ENCODE measurements around the gene VAMP2. TPM values are rescaled to one million over a fixed set of nuclear protein-coding genes. Genes with fewer than 3 reads are reported as not detected.
A peak's percentile ranks its signal among the peaks of the same experiment; 100 is the strongest.

VAMP2 gene
- total and polyA plus RNA-seq, 9 of the 15 experiments (the other 6 are each of a cell fraction or from before 2014, with no cell fraction given): 2.3 to 31.8 (median 6.0) TPM

DNA sequence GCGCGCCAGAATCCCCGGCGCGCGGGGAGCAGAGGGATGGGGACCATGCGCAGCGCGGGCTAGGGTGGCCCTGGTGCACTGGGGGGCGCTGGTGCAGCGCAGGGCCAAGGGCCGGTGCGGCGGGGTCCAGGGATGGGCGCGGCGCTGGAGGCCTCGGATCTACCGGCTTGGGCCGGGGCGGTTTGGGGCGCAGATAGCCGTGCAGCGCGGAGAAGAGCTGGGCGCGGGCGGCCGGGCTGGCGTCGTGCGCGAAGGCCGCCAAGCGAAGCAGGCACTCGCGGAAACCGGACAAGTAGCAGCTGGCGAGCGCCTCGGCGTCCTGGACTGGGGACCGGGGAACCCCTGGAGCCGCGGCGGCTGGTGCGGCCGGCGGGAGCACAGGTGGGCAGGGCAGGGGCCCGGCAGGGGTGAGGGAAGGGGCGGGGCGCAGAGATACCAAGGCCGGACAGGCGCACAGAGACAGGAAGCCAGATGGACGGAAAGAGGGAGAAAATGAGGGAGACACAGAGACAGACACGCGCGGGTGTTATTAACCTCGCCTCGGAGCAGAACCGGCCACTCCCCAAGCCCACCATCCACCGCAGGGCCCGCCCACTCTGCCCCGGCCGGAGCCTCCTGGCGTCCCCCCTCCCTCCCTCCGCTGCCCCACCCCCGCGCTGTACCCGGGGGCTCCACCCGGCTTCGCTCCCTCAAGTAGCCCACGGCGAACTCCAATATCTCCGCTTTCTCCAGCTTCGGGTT is 40.9 kb downstream of the VAMP2 start (continued):
- TF ChIP-seq XRCC5 (IDR thresholded peaks at IDR 0.05; ENCODE audit: low read depth, low read length) (no peak), XRCC3 (IDR thresholded peaks at IDR 0.05) (no peak), NUFIP1 (IDR thresholded peaks at IDR 0.05; ENCODE audit: partially characterized antibody) (no peak), SREBF2 (CRISPR knock-in tag; IDR thresholded peaks at IDR 0.05) (no peak), NCOA1 (IDR thresholded peaks at IDR 0.05; ENCODE audit: low read depth) (no peak), SMARCA5 (IDR thresholded peaks at IDR 0.05) (no peak), FOXJ2 (tag; IDR thresholded peaks at IDR 0.05) (no peak), NCOA4 (IDR thresholded peaks at IDR 0.05; ENCODE audit: partially characterized antibody) (no peak), EHMT2 (IDR thresholded peaks at IDR 0.05) (no peak), DIDO1 (tag; IDR thresholded peaks at IDR 0.05; ENCODE audit: low read depth) (no peak), SIX5 (IDR thresholded peaks at IDR 0.05; ENCODE audit: borderline replicate concordance in 1 of 2, insufficient read depth in 1 of 2, low read depth in 1 of 2, low read length in 2 of 2) (no peak), ZNF766 (CRISPR knock-in tag; conservative IDR thresholded peaks at IDR 0.05) (no peak), WHSC1 (IDR thresholded peaks at IDR 0.05; ENCODE audit: low read length) (no peak)
- TF ChIP-seq, protein P1, sequence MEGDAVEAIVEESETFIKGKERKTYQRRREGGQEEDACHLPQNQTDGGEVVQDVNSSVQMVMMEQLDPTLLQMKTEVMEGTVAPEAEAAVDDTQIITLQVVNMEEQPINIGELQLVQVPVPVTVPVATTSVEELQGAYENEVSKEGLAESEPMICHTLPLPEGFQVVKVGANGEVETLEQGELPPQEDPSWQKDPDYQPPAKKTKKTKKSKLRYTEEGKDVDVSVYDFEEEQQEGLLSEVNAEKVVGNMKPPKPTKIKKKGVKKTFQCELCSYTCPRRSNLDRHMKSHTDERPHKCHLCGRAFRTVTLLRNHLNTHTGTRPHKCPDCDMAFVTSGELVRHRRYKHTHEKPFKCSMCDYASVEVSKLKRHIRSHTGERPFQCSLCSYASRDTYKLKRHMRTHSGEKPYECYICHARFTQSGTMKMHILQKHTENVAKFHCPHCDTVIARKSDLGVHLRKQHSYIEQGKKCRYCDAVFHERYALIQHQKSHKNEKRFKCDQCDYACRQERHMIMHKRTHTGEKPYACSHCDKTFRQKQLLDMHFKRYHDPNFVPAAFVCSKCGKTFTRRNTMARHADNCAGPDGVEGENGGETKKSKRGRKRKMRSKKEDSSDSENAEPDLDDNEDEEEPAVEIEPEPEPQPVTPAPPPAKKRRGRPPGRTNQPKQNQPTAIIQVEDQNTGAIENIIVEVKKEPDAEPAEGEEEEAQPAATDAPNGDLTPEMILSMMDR (IDR thresholded peaks at IDR 0.05 in 2 of 3, conservative IDR thresholded peaks at IDR 0.05 in 1 of 3; ENCODE audit: insufficient read depth in 2 of 3, low read depth in 1 of 3, low read length in 3 of 3): peak; percentile 59 to 89 (median 79); a peak in 5 of 6 replicates
- TF ChIP-seq, protein P2, sequence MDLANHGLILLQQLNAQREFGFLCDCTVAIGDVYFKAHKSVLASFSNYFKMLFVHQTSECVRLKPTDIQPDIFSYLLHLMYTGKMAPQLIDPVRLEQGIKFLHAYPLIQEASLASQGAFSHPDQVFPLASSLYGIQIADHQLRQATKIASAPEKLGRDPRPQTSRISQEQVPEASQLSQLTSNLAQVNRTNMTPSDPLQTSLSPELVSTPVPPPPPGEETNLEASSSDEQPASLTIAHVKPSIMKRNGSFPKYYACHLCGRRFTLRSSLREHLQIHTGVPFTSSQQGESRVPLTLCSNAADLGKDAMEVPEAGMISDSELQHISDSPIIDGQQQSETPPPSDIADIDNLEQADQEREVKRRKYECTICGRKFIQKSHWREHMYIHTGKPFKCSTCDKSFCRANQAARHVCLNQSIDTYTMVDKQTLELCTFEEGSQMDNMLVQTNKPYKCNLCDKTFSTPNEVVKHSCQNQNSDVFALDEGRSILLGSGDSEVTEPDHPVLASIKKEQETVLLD (IDR thresholded peaks at IDR 0.05): no peak
- TF ChIP-seq, protein P3, sequence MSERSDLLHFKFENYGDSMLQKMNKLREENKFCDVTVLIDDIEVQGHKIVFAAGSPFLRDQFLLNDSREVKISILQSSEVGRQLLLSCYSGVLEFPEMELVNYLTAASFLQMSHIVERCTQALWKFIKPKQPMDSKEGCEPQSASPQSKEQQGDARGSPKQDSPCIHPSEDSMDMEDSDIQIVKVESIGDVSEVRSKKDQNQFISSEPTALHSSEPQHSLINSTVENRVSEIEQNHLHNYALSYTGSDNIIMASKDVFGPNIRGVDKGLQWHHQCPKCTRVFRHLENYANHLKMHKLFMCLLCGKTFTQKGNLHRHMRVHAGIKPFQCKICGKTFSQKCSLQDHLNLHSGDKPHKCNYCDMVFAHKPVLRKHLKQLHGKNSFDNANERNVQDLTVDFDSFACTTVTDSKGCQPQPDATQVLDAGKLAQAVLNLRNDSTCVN (CRISPR knock-in tag; IDR thresholded peaks at IDR 0.05): no peak
- TF ChIP-seq, protein P4, sequence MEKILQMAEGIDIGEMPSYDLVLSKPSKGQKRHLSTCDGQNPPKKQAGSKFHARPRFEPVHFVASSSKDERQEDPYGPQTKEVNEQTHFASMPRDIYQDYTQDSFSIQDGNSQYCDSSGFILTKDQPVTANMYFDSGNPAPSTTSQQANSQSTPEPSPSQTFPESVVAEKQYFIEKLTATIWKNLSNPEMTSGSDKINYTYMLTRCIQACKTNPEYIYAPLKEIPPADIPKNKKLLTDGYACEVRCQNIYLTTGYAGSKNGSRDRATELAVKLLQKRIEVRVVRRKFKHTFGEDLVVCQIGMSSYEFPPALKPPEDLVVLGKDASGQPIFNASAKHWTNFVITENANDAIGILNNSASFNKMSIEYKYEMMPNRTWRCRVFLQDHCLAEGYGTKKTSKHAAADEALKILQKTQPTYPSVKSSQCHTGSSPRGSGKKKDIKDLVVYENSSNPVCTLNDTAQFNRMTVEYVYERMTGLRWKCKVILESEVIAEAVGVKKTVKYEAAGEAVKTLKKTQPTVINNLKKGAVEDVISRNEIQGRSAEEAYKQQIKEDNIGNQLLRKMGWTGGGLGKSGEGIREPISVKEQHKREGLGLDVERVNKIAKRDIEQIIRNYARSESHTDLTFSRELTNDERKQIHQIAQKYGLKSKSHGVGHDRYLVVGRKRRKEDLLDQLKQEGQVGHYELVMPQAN (IDR thresholded peaks at IDR 0.05; ENCODE audit: borderline replicate concordance): no peak
